NB4 (cell line): ENCODE data around the gene SCN1B.

ENCODE experiments used
- DNase-seq: peaks from one replicate; pipeline ENCODE4 v3.0.0; 2010; ENCODE audit warnings: low read depth
- H3K4me3 ChIP-seq: one replicate; pipeline ENCODE4 v1.5.1; 2011; ENCODE audit warnings: mild to moderate bottlenecking, low read depth, low read length, moderate library complexity
- CTCF ChIP-seq: IDR thresholded peaks from one replicate; pipeline ENCODE4 v1.5.1; 2012; ENCODE audit warnings: low read depth, low read length
- MYC ChIP-seq: IDR thresholded peaks from 2 replicates; pipeline ENCODE4 v1.6.1; 2011; ENCODE audit warnings: low read depth, low read length
- POLR2A ChIP-seq: IDR thresholded peaks from 2 replicates; pipeline ENCODE4 v1.6.1; 2011; ENCODE audit warnings: mild to moderate bottlenecking; ENCODE audit not compliant: insufficient read length; ENCODE audit errors: extremely low read depth
- TF ChIP-seq, protein P1 (sequence below): IDR thresholded peaks from 2 replicates; pipeline ENCODE4 v1.6.1; 2011; ENCODE audit warnings: low read depth, low read length

SCN1B gene

GRCh38 chr19:35073516-35073915 lies 43.2 kb downstream of the SCN1B start:
- DNase-seq, result no peak
- TF ChIP-seq, protein P1, sequence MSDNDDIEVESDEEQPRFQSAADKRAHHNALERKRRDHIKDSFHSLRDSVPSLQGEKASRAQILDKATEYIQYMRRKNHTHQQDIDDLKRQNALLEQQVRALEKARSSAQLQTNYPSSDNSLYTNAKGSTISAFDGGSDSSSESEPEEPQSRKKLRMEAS, result no peak
- TF ChIP-seq CTCF (no peak), MYC (no peak)
- no peak overlapping the region for H3K4me3 ChIP-seq

- H3K4me3 ChIP-seq, result no peak overlapping the region
- no peak for DNase-seq
- no peak for TF ChIP-seq CTCF
- TF ChIP-seq, protein P1, result no peak
Measured at GRCh38 chr19:35073941-35074340, 43.7 kb downstream of the SCN1B start.

DNA sequence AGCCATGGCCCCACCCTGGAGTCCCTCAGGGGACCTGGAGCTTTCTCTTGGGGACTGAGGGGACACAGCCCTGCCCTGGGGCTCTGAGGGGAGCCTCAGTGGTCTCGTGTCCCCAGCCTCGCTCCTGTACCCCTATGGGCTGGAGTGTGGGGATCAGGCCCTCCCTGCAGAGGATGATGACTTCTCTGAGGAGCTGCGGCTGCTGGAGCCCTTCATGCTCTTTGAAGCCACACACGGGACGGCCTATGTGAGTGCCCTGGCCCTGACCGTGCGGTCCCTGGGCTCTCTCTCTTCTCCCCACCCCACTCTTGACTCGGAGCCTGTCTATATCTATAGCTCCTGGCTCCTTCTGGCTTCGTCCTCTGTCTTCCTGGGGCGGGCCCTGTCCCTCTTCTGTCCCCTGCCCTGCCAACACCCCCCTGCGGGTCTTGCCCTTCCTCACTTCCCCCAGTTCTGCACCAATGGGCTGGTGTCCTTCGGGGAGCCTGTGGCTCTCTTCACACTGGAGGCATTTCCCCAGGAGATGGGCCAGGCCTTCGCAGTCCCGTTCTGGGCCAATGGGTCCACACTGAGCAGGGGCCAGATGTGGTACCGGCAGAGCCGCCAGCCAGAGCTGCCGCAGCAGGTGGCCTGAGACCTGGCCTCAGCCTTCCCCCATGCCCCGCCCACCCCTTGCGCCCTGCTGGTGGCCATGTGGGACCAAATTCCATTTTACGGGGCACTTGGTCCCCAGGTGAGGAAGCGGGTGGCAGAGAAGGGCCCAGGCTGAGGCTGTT lies 44.3 kb downstream of the SCN1B start:
- TF ChIP-seq POLR2A, result no peak
- TF ChIP-seq MYC, result no peak
- no peak for TF ChIP-seq CTCF
- TF ChIP-seq, protein P1, result no peak
- H3K4me3 ChIP-seq, result no peak overlapping the region
- DNase-seq, result no peak

DNA sequence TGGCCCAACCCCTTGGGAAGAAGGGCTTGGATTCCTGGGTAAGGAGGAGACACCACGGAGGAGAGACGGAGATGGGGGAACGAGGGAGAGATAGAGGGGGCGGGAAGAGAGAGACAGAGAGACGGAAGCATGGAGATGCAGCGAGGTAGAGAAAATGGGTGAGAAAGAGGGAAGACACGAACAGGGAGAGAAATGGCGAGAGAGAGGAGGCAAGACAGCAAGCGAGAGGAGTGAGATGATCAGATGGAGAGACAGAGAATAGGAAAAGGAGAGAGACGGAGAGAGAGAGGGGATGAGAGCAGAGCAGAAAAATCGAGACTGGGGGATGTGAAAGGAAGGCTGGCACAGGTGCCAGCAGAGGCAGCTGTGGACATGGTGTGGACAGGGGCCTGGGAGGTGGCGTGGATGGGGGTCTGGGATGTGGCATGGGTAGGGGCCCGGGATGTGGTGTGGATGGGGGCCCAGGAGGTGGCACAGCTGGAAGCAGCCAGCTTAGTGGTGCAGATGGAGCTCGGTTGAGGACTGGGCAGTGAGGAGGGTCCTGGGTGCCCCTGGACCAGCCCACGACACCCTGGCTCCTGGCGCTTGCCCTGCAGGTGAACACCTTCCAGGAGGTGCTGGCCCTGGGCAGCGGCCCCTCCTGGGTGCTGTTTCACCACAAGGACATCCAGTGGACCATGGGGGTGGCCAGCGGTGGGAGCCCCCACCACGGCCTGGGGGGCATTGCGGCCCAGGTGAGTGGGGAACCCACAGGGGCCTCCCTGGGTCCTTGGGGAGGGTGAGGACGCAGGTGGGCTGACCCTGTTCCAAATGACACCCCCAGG lies 45.1 kb downstream of the SCN1B start:
- DNase-seq, result no peak
- TF ChIP-seq, protein P1, result no peak
- TF ChIP-seq MYC (no peak), CTCF (no peak), POLR2A (no peak)
- H3K4me3 ChIP-seq, result no peak overlapping the region

- no peak overlapping the region for H3K4me3 ChIP-seq
- TF ChIP-seq MYC (no peak), CTCF (no peak), POLR2A (no peak)
- TF ChIP-seq, protein P1, result no peak
- no peak for DNase-seq
Measured at GRCh38 chr19:35076026-35076370, 45.7 kb downstream of the SCN1B start.
